Nephron progenitor cell (in vitro differentiated cells): ENCODE data around the gene SPACA5.
"Not testable (repeated sequence)": the region's sequence is repeated elsewhere in the genome, so short reads cannot be mapped to it uniquely, and the experiment has no call there.

Experiments used
- DNase-seq: peaks from one replicate; pipeline ENCODE4 v3.0.0; 2021
- H3K27ac Mint-ChIP-seq: 2 replicates; pipeline ENCODE4 v1.8.0; 2021; ENCODE audit warnings: mild to moderate bottlenecking, moderate library complexity, mixed read lengths
- H3K27me3 Mint-ChIP-seq: 2 replicates; pipeline ENCODE4 v1.8.0; 2021; ENCODE audit warnings: mild to moderate bottlenecking, low read depth, mixed read lengths; ENCODE audit not compliant: poor library complexity
- H3K36me3 Mint-ChIP-seq: 2 replicates; pipeline ENCODE4 v1.8.0; 2021; ENCODE audit warnings: low read depth, mixed read lengths
- H3K4me1 Mint-ChIP-seq: 2 replicates; pipeline ENCODE4 v1.8.0; 2021; ENCODE audit warnings: mixed read lengths
- H3K4me3 Mint-ChIP-seq: 2 replicates; pipeline ENCODE4 v1.8.0; 2021; ENCODE audit warnings: mild to moderate bottlenecking, moderate library complexity, mixed read lengths
- H3K9me3 Mint-ChIP-seq: 2 replicates; pipeline ENCODE4 v1.8.0; 2021; ENCODE audit warnings: mild to moderate bottlenecking, moderate library complexity, mixed read lengths
- CTCF ChIP-seq: fragments of 200-600 bp; sonication (generic); IDR thresholded peaks from 2 replicates; pipeline ENCODE4 v1.5.0; 2021; ENCODE audit warnings: antibody characterized with exemption

The SPACA5 gene

GRCh38 chrX:48006688-48007087 lies at the start of gene SPACA5:
TSS of gene SPACA5 (plus strand) at chrX:48006988. CDS start at chrX:48007803, 815 bp downstream.
- not testable (repeated sequence) for H3K27me3 Mint-ChIP-seq, DNase-seq, H3K36me3 Mint-ChIP-seq, H3K4me3 Mint-ChIP-seq
- peaks cover 16% of the 10 kb centered on the region for H3K9me3 Mint-ChIP-seq
- peak within 1 kb of the TSS; percentile 72 for H3K27ac Mint-ChIP-seq
- H3K4me1 Mint-ChIP-seq, result peaks cover 16% of the 10 kb centered on the region

GRCh38 chrX:47958206-47958605 lies 48.6 kb upstream of the SPACA5 start:
- not testable (repeated sequence) for H3K4me3 Mint-ChIP-seq, DNase-seq, H3K27ac Mint-ChIP-seq, H3K27me3 Mint-ChIP-seq, H3K36me3 Mint-ChIP-seq, H3K4me1 Mint-ChIP-seq
- H3K9me3 Mint-ChIP-seq, result peaks cover 62% of the 10 kb centered on the region

GRCh38 chrX:47958761-47959342 lies 47.9 kb upstream of the SPACA5 start:
- DNase-seq, result no peak
- Mint-ChIP-seq H3K36me3 (no peaks in the 10 kb centered on the region), H3K27me3 (no peaks in the 10 kb centered on the region), H3K27ac (no peak overlapping the region), H3K4me1 (no peaks in the 10 kb centered on the region), H3K9me3 (peaks cover 61% of the 10 kb centered on the region), H3K4me3 (no peak overlapping the region)
- no peak for TF ChIP-seq CTCF

GRCh38 chrX:47960406-47960805 lies 46.4 kb upstream of the SPACA5 start:
- no peak for DNase-seq
- TF ChIP-seq CTCF, result no peak
- Mint-ChIP-seq H3K9me3 (peaks cover 71% of the 10 kb centered on the region), H3K4me3 (no peak overlapping the region), H3K4me1 (no peaks in the 10 kb centered on the region), H3K36me3 (no peaks in the 10 kb centered on the region), H3K27ac (no peak overlapping the region), H3K27me3 (no peaks in the 10 kb centered on the region)

GRCh38 chrX:47961830-47962229 lies 45.0 kb upstream of the SPACA5 start:
- H3K27me3 Mint-ChIP-seq, H3K4me1 Mint-ChIP-seq, DNase-seq, H3K27ac Mint-ChIP-seq, H3K4me3 Mint-ChIP-seq, H3K36me3 Mint-ChIP-seq: not testable (repeated sequence)
- peaks cover 68% of the 10 kb centered on the region for H3K9me3 Mint-ChIP-seq

- H3K4me1 Mint-ChIP-seq, H3K4me3 Mint-ChIP-seq, H3K36me3 Mint-ChIP-seq, DNase-seq, H3K27ac Mint-ChIP-seq, H3K27me3 Mint-ChIP-seq: not testable (repeated sequence)
- H3K9me3 Mint-ChIP-seq, result peaks cover 83% of the 10 kb centered on the region
Measured at GRCh38 chrX:47965526-47965925, 41.3 kb upstream of the SPACA5 start.

GRCh38 chrX:47973235-47973634 lies 33.6 kb upstream of the SPACA5 start:
- Mint-ChIP-seq H3K4me1 (no peaks in the 10 kb centered on the region), H3K27ac (no peak overlapping the region), H3K9me3 (peaks cover 87% of the 10 kb centered on the region), H3K36me3 (peaks cover 62% of the 10 kb centered on the region), H3K27me3 (peaks cover 8% of the 10 kb centered on the region), H3K4me3 (no peak overlapping the region)
- DNase-seq, result no peak
- TF ChIP-seq CTCF, result no peak
